ENCODE results near the gene MYL12A. TPM values are rescaled to one million over a fixed set of nuclear protein-coding genes. Genes with fewer than 3 reads are reported as not detected.
"Not testable (repeated sequence)": the region's sequence is repeated elsewhere in the genome, so short reads cannot be mapped to it uniquely, and the experiment has no call there.

The MYL12A gene
- total and polyA plus RNA-seq, 2 donors (not counting 3 experiments of a cell fraction or from before 2014, with no cell fraction given), result 597 to 796 TPM

DNA sequence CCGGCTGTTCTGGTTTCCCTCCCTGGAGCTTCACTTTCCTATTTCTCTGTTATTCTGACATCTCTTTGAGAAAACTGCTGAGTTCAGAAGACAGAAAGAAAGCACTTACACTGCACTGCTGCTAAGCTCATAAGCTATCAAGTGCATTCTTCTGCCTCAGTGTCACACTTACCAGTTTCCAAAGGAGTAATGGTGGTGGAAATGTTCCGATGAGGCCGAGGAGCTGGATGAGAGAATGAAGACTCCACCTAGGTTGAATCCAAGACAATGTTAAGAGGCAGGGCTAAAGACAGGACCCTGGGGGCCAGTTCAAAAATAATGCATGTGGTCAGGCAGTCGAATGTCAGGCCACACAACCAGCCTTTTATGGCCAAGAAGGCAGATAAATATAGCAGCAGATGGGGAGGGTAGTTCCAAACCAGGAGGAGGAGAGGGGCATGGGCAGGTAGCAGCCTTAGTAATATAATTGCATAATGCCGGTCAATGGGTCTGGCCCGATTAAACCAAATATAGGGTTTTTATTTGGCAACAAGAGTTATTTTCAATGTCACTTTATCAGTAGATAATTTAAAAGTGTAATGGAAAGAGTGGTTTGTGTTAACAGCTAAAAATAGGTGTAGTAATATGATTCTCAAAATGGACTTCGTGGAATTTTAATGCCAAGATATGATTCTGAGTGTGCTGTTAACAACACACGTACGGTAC lies 27.8 kb upstream of the MYL12A start, which contains the start of gene MYOM1:
TSS of gene MYOM1 (minus strand) at position 338 of the 705 bp plus-strand sequence. CDS start 4,745 bp downstream, outside the sequence.
- H3K27me3 ChIP-seq (ENCODE audit: control insufficient read depth in 2 of 2, insufficient read depth in 2 of 2, low read length in 2 of 2), result peaks cover 3 to 4% of the 10 kb centered on the region in 2 experiments
- no peaks in the 10 kb centered on the region for H3K36me3 ChIP-seq (ENCODE audit: control insufficient read depth in 2 of 2, extremely low read depth in 1 of 2, insufficient read depth in 2 of 2, low read length in 2 of 2)
- FAIRE-seq, result no peak
- H3K9ac ChIP-seq (replicated peaks; ENCODE audit: extremely low read depth, insufficient read depth, low read length), result no peak within 1 kb of the TSS
- H3K4me3 ChIP-seq (replicated peaks in 1 of 3; ENCODE audit: insufficient read depth in 1 of 3, low read depth in 1 of 3, low read length in 3 of 3), result no peak within 1 kb of the TSS
- no peaks in the 10 kb centered on the region for H3K4me1 ChIP-seq (ENCODE audit: control insufficient read depth, extremely low read depth, insufficient read depth, low read length)
- BruUV-seq (replicated peaks), result no TSS peak
- no peaks in the 10 kb centered on the region for H3K9me3 ChIP-seq (replicated peaks; ENCODE audit: control insufficient read depth, insufficient read depth, low read length)
- H3K4me2 ChIP-seq (ENCODE audit: insufficient read depth, low read length), result no peak within 1 kb of the TSS
- H4K20me1 ChIP-seq (replicated peaks; ENCODE audit: control insufficient read depth, extremely low read depth, insufficient read depth, low read length), result no peaks in the 10 kb centered on the region
- no peak within 1 kb of the TSS for H2AFZ ChIP-seq (ENCODE audit: low read depth, low read length)
- H3K79me2 ChIP-seq (ENCODE audit: control insufficient read depth, insufficient read depth, low read length), result no peaks in the 10 kb centered on the region
- dilution Hi-C loops (cut with MboI; ENCODE audit: extremely low pct_ligation_motif_present, low sequenced_read_pairs) (no loop called here), intact Hi-C loops (cut with micrococcal nuclease) (no loop called here)
- CTCF ChIA-PET, result interaction anchor here (1.0 to 1.4 kb wide), 4 partner anchors 19 to 92 kb away, joined by 3 to 4 read pairs (median 3); no protein-coding TSS in a partner anchor
- no peaks in the 10 kb centered on the region for H3K9me1 ChIP-seq (replicated peaks; ENCODE audit: control insufficient read depth, extremely low read depth, insufficient read depth, low read length)
- H3K27ac ChIP-seq (ENCODE audit: insufficient read depth, low read depth, low read length), result no peak within 1 kb of the TSS
- TF ChIP-seq POLR2AphosphoS5 (IDR thresholded peaks at IDR 0.05; ENCODE audit: insufficient read depth, low read depth, low read length) (no peak), MYC (IDR thresholded peaks at IDR 0.05; ENCODE audit: low read depth, low read length) (no peak), FOS (IDR thresholded peaks at IDR 0.05; ENCODE audit: borderline replicate concordance, insufficient read depth, low read length) (no peak), JUN (IDR thresholded peaks at IDR 0.05; ENCODE audit: borderline replicate concordance, insufficient read depth, insufficient read length, low read depth) (no peak), EZH2 (IDR thresholded peaks at IDR 0.05; ENCODE audit: borderline replicate concordance, low read depth, low read length, severe bottlenecking) (no peak), MAX (IDR thresholded peaks at IDR 0.05; ENCODE audit: insufficient read depth, insufficient read length) (no peak), POLR2A (IDR thresholded peaks at IDR 0.05; ENCODE audit: low read depth, low read length) (no peak), GATA2 (IDR thresholded peaks at IDR 0.05; ENCODE audit: insufficient read depth, insufficient read length, low read depth, low read length) (no peak)
- TF ChIP-seq, protein P1, sequence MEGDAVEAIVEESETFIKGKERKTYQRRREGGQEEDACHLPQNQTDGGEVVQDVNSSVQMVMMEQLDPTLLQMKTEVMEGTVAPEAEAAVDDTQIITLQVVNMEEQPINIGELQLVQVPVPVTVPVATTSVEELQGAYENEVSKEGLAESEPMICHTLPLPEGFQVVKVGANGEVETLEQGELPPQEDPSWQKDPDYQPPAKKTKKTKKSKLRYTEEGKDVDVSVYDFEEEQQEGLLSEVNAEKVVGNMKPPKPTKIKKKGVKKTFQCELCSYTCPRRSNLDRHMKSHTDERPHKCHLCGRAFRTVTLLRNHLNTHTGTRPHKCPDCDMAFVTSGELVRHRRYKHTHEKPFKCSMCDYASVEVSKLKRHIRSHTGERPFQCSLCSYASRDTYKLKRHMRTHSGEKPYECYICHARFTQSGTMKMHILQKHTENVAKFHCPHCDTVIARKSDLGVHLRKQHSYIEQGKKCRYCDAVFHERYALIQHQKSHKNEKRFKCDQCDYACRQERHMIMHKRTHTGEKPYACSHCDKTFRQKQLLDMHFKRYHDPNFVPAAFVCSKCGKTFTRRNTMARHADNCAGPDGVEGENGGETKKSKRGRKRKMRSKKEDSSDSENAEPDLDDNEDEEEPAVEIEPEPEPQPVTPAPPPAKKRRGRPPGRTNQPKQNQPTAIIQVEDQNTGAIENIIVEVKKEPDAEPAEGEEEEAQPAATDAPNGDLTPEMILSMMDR (IDR thresholded peaks at IDR 0.05; ENCODE audit: extremely low read depth in 1 of 2, insufficient read depth in 1 of 2, low read depth in 1 of 2, low read length in 2 of 2), result no peak
- DNase-seq (ENCODE audit: low read depth, low spot score), result no peak
- POLR2A ChIA-PET, result no interaction called here

GRCh38 chr18:3220868-3221267 lies 26.7 kb upstream of the MYL12A start:
- H3K27ac ChIP-seq (ENCODE audit: insufficient read depth, low read depth, low read length); FAIRE-seq; H3K27me3 ChIP-seq (ENCODE audit: control insufficient read depth in 2 of 2, insufficient read depth in 2 of 2, low read length in 2 of 2); POLR2A ChIA-PET; H3K4me3 ChIP-seq (replicated peaks in 1 of 3; ENCODE audit: insufficient read depth in 1 of 3, low read depth in 1 of 3, low read length in 3 of 3); H3K9ac ChIP-seq (replicated peaks; ENCODE audit: extremely low read depth, insufficient read depth, low read length); BruUV-seq (replicated peaks); H3K9me1 ChIP-seq (replicated peaks; ENCODE audit: control insufficient read depth, extremely low read depth, insufficient read depth, low read length); H3K79me2 ChIP-seq (ENCODE audit: control insufficient read depth, insufficient read depth, low read length); DNase-seq (ENCODE audit: low read depth, low spot score); H3K9me3 ChIP-seq (replicated peaks; ENCODE audit: control insufficient read depth, insufficient read depth, low read length); H4K20me1 ChIP-seq (replicated peaks; ENCODE audit: control insufficient read depth, extremely low read depth, insufficient read depth, low read length); H2AFZ ChIP-seq (ENCODE audit: low read depth, low read length); H3K4me1 ChIP-seq (ENCODE audit: control insufficient read depth, extremely low read depth, insufficient read depth, low read length); intact Hi-C loops (cut with micrococcal nuclease); dilution Hi-C loops (cut with MboI; ENCODE audit: extremely low pct_ligation_motif_present, low sequenced_read_pairs); H3K36me3 ChIP-seq (ENCODE audit: control insufficient read depth in 2 of 2, extremely low read depth in 1 of 2, insufficient read depth in 2 of 2, low read length in 2 of 2); H3K4me2 ChIP-seq (ENCODE audit: insufficient read depth, low read length): not testable (repeated sequence)
- CTCF ChIA-PET, result interaction anchor here (1.2 to 1.4 kb wide), 3 partner anchors 10 to 69 kb away, joined by 3 to 4 read pairs (median 3); no protein-coding TSS in a partner anchor
